GM18909 (cell line): ENCODE results near the gene DRD3.
A peak's percentile ranks its signal among the peaks of the same experiment; 100 is the strongest.

Experiments
- ATAC-seq: cut with Tn5 transposase; IDR thresholded peaks from one replicate; pipeline ENCODE4 v1.9.1; 2021; ENCODE audit warnings: mild to moderate bottlenecking; ENCODE audit not compliant: unreplicated experiment, poor library complexity

The DRD3 gene

DNA sequence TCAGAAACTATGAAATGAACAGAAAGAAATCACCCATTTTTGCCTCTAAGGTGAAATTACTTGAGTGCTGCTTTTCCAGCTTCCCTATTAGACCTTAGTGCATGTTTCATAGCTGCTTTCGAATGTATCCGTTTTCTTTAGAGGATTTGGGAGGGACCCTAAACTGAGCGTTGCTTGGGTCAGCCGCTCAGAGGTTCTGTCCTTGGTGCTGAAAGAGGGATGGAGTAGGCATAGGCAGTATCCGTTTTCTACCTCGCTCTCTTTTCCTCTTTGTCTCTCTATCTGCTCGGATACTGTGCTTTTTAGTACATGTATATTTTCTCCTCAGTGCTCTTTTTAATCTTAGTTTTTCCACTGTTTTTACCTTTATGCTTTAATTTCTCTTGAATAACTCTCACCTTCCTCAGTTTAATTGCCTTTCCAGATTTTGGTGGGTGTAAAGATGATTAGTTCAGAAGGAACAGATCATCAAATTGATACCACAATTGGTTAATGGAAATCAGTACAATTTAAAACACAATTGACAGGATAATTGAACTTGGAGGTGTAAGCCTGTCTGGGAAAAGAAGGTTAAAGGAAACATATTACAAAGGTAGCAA, at the start of gene DRD3:
Gene DRD3 (minus strand): TSS at position 283 of the 599 bp plus-strand sequence. CDS start 7,060 bp downstream, outside the sequence.
- no peak for ATAC-seq

GRCh38 chr3:114227076-114227475, 48.2 kb upstream of the DRD3 start:
- no peak for ATAC-seq

- no peak for ATAC-seq
These were observed 47.5 kb upstream of the DRD3 start for GRCh38 chr3:114226313-114226712.

DNA sequence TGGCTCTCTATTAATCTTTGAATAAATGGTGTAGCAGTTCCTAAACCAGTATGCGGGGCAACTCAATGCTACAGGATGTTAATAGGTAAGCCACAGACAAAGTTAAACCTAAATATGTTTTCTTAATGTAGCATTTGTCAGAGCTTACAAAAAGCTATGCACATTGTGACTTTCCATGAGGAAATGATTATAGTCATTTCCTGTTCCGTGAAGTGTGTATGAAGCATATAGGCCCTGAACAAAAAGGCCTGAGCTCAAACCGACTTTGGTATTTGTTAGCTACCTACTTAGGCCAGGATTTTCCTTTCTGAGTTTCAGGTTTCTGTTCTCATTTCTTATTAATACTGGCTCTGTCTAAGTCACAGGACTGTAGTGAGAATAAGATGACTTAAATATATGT, 44.3 kb upstream of the DRD3 start:
- peak; percentile 85 for ATAC-seq

DNA sequence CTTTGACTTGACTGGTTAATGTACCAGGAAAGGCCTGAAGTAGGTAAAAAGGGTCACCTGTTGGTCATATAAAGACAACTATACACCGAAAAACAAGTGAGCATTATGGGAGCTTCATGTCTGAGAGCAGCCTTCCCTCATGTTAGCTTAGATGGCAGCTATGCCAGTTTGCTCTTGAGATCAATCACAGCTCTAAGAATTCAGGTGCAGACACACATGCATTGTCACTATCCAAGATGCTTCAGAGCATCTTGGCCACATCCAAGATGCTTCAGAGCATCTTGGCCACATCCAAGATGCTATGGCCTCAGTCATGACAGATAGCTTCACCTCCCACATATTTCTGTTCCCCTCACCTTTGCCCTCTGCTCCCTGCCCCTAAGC, 43.0 kb upstream of the DRD3 start:
- ATAC-seq = no peak

GRCh38 chr3:114221165-114221880, 42.5 kb upstream of the DRD3 start:
- ATAC-seq = peak; percentile 36

GRCh38 chr3:114219741-114220140, 40.9 kb upstream of the DRD3 start:
- no peak for ATAC-seq

GRCh38 chr3:114218578-114219185, 39.8 kb upstream of the DRD3 start:
- ATAC-seq = no peak

GRCh38 chr3:114218006-114218405, 39.2 kb upstream of the DRD3 start:
- no peak for ATAC-seq

DNA sequence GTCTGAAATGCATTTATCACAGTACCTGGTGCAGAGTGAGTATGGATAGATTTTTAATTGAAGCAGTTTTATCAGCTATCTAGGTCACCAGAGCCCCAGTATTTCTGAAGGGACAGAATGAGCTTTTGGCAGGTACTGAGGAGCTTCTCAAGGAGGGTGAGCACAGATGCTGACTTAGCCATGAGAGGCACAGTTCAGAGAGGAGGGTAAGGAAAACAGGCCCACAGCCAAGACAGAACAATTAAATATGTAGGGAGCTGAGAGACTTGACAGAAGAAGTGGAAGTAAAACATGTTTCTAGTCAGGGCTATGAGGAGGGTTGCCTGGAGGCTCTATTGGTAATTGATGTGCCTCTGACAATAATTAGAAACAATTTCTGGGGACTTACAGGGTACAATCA, 38.4 kb upstream of the DRD3 start:
- ATAC-seq = no peak

- ATAC-seq = no peak
These were observed 37.5 kb upstream of the DRD3 start for GRCh38 chr3:114216186-114216970.

- peak; percentile 35 for ATAC-seq
These were observed 35.9 kb upstream of the DRD3 start for GRCh38 chr3:114214542-114215341.

- ATAC-seq = peak; percentile 83
These were observed 35.0 kb upstream of the DRD3 start for GRCh38 chr3:114213627-114214541.

DNA sequence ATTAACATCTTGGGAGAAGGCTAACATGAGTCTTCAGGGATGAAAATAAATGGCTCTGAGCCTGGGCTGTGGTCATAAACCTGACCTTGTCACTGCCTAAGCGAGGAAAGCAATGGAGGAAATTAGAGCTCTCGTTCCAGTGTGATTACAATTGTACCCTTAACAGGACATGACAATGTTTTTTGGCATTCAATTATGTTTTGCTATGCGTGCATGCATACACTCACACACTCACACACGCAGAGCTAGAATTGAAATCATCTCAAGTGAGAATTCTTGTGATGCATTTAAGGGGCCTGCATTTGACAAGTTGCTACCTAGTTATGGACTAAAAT, 34.4 kb upstream of the DRD3 start:
- ATAC-seq = no peak

- no peak for ATAC-seq
These were observed 33.8 kb upstream of the DRD3 start for GRCh38 chr3:114212646-114213045.

- peak; percentile 97 for ATAC-seq
These were observed 28.9 kb upstream of the DRD3 start for GRCh38 chr3:114207768-114208167.

DNA sequence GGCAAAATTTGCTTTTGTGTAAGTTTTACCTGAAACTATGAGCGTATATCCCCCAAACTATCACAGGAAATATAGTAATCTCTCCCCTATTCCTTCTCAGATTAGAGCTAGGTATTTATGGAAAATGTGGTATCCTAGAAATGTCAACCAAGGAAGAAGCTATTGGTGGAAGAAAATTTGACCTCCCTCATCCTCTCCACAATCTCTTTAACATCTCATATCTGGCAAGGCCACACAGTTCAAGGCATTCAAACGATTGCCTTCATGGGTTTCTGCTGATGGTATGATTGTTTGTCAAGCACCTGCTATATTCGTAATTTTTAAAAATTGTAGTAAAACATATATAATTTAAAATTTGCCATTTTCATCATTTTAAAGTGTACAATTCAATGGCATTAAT, 27.5 kb upstream of the DRD3 start:
- ATAC-seq = no peak

- ATAC-seq = no peak
These were observed 26.7 kb upstream of the DRD3 start for GRCh38 chr3:114205541-114205940.

- ATAC-seq = no peak
These were observed 15.9 kb upstream of the DRD3 start for GRCh38 chr3:114194750-114195149.
